HS-27A (cell line): ENCODE measurements around the gene DDX49.

Experiments
- DNase-seq: peaks from one replicate; pipeline ENCODE4 v3.0.0-alpha.2; 2012; ENCODE audit warnings: low read depth, missing footprints

The DDX49 gene, protein sequence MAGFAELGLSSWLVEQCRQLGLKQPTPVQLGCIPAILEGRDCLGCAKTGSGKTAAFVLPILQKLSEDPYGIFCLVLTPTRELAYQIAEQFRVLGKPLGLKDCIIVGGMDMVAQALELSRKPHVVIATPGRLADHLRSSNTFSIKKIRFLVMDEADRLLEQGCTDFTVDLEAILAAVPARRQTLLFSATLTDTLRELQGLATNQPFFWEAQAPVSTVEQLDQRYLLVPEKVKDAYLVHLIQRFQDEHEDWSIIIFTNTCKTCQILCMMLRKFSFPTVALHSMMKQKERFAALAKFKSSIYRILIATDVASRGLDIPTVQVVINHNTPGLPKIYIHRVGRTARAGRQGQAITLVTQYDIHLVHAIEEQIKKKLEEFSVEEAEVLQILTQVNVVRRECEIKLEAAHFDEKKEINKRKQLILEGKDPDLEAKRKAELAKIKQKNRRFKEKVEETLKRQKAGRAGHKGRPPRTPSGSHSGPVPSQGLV

DNA sequence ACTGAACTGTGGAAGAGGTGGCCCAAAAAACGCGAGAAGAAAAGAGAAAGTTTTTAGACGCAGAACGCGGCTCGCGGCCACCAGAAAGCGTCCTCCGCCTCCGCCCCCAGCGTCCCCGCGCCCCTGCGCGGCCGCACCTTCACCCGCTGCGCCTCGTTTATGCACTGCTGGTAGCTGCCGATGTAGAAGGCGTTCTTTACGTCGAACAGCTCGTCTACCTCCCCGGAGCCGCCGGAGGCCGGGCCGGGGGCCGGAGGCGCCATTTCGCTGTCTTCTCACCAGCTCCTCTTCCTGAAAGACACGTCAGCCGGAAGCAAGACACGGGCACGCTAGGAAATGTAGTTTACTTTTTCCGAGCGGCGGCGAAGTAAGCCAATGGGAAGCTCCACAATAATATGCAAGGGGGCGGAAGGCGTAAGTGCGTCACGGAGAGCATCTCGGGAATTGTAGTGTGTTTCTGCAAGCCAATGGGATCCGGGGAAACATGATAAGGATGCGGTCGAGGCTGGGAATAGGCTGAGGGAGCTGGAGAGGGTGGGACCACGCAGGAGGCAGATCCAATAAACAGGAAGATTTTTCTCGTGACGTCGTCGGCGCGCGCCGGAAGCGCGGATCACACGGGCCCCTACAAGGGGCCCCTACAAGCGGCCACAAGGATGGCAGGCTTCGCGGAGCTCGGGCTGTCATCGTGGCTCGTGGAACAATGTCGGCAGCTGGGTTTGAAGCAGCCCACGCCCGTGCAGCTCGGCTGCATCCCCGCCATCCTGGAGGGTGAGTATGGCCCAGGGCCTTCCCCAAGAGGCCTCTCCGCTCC, at the start of gene DDX49, which contains the start of gene COPE:
DDX49 (plus strand) TSS at position 630 of the 814 bp plus-strand sequence; CDS start at position 657, 27 bp downstream.
COPE (minus strand) TSS at position 302 of the 814 bp plus-strand sequence; CDS start at position 263, 39 bp downstream.
- peak; percentile 99 for DNase-seq

DNA sequence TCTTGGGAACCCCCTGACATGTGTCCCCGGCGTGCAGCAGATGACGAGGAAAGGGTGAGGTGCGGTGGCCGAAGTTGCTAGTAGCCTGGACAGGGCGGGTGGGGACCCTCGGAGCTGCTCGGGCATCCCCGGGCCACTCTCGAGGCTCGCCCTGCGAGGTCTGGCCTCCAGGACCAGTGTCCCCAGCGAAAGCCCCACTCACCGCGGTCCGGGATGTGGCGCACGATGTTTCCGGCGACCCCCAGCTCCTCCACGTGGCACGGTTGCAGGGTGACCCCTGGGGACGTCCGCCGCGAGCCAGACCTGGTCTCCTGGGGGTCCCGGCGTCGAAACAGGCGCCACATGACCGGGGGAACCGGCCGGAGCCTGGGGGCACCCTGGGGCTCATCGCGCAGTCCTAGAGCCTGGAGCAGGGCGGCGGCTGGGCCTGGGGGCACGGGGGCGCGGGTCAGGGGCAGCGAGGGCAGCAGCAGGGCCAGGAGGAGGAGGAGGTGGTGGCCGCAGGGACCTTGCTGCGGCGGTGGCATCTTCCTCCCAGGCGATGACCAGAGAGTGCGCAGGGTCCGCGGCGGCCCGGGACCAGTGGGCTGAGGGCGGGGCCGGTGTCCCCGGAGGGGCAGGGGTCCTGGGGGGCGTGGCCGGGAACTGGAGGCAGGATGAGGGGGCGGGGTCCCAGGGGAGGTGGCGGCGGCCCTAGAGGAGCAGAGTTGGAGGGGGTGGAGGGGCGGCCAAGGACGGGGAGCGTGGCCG, 49.6 kb upstream of the DDX49 start:
- no peak for DNase-seq

DNA sequence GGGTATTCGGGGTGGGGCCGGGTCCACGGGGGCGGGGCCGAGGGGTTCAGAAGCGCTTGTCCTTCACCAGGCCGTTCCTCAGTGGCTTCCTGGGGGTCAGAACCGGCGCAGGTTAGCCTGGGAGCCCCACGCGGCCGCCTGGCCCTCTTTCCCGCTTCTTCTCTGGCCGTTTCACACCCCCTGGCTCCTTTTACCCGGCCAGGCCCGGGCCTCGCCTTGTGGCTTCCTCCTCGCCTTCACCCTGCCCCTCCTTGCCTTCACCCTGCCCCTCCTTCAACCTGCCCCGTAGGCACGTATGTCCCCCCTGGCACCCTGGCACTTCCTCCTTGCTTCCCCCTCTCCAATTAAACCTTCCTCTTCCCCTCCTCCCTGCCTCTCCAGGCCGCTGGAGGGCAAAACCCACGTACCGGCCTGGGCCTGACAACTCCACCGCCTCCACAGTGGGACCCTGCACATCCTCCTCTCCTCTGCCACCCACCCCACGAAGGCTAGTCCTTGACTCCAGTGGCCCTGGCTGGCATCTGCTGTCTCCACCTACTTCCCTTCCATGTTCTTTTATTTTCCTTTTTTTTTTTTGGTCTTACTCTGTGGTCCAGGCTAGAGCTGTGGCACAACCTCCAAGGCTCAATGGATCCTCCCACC, 48.9 kb upstream of the DDX49 start:
- DNase-seq = no peak

DNA sequence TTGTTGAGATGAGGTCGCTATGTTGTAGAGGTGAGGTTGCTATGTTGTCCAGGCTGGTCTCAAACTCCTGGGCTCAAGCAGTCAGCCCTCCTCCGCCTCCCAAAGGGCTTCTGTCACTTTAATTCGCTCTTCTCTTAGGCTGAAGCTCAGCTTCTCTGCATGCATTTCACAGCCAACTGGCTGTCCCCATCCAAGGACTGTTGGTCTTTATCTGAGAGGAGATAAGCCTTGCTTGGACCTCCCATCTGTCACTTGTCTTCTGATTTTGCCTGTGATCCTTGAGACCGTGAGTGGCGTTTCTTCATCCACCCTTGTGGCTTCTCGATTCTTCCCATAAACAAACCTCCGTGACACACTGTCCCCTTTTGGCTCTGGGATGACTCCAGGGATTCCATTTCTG, 48.0 kb upstream of the DDX49 start:
- DNase-seq = no peak

DNA sequence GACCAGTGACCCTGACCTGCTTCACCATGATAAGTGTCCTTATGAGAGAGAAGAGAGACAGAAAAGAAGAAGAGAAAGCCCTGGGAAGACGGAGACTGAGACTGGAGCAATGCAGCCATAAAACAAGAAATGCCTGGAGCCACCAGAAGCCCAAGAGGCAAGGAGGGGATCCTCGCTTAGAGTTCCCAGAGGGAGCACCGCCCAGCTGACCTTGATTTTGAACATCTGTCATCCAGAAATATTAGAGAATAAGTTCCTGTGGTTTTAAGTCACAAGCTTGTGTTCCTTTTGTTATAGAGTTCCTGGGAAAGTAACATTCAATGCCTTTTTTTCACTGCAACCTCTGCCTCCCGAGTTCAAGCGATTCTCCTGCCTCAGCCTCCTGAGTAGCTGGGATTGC, 43.8 kb upstream of the DDX49 start:
- no peak for DNase-seq

DNA sequence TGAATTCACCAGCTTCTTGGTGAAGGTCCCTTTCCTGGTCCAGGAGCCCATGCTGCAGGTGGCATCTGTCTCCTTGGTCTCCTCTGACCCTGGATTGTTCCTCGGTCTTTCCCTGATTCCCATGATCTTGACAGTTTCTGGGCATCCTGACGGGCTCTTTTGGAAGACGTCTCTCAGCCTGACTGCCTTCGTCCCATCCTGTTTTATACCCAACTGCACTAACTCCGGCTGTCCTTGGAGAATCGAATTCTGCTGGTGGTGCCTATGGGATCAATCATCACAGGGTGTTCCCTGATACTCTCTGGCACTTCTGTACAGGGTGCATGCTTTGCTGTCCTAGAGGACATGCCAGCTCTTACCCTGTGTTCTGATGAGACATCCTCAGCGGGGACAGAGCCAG, 42.6 kb upstream of the DDX49 start:
- no peak for DNase-seq

DNA sequence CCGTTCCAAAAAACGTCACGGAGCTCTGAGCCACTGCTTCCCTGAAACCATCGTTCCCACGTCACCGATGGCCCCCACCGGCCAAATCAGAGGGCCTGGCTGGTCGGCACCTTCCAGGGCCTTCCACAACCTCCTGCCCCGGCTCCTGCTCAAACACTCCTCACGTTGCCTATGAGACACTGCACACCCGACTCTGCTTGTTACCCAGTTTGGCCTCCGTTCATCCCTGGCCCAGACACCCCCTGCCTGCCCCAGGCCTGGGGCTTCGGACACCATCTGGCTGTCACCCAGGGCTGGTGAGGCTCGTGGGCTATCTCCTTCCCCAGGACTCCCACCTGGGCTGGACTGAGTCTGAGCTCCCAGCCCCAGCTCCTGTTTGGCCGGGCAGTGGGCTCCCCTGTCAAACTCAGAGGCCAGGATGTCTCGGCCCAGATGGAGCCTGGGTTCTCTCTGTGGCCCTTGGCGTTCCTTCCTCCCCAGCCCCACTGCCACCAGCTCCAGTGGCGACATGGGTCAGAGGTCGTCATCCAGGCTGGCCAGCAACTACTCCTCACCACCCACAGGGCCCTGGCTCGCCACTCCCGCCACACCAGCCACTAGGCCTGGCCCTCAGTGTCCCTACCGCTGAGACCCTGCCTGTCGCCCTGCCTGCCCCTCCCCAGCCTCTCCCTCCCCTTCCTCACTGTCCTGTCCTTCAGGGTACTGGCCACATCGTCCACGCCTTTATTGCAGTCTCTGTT, 41.3 kb upstream of the DDX49 start:
- no peak for DNase-seq

DNA sequence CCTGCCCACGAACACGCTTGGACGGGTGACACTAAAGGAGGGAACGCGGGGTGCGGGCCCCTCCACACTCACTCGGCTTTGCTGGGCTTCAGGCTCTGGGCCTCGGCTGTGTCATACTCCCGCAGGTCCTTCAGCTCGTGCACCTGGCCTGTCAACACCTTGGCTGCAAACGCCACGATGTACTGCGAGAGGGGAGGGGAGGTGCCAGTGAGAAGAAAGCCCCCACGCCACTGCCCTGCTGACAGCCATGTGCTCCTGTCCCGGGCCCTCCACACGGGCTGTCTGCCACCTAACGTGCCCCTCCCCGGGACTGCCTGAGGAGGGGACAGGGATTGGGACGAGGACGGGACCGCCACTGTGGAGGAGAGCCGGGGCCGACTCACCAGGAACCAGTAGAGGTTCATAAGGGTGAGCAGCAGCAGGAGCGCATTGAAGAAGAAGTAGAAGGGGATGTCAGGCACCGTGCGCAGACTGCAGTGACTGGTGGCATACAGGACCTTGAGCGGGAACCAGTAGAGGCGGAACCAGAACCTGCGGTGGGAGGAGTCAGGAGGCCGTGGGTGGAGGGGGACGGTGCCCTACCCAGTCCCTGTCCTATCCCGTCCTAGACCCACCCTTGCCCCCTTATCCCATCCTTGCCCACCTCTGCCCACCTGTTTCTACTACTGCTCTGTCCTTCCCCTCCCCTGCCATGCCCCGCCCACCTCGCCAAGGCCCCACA, 40.5 kb upstream of the DDX49 start:
- no peak for DNase-seq

DNA sequence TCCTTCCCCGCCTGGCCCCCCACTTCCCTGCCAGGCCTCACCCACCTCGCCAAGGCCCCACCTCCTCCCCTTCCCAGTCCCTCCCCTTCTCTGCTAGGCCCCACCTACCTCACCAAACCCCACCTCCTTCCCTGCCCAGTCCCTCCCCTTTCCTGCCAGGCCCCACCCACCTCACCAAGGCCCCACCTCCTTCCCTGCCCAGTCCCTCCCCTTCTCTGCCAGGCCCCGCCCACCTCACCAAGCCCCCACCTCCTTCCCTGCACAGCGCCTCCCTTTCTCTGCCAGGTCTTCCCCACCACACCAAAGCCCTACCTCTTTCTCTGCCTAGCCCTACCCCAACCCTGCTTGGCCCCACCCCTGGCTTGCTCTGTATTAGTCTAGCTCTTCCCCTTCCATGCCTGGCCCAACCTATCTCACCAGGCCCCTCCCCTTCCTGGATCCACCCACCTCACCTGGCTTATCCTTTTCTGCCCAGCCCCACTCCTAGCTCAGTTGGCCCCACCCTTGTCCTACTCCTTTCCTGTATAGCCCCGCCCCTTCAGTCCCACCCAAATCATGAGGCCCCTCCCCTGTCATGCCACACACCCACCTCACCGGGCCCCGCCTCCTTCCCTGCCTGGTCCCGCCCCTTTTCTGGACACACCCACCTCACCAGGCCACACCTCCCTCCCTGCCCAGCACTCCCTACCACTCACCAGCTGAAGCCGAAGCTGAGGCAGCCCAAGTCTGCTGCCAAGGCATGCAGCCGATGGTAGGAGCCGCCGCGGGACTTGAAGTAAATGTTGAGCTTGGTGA, 39.7 kb upstream of the DDX49 start:
- DNase-seq = no peak

DNA sequence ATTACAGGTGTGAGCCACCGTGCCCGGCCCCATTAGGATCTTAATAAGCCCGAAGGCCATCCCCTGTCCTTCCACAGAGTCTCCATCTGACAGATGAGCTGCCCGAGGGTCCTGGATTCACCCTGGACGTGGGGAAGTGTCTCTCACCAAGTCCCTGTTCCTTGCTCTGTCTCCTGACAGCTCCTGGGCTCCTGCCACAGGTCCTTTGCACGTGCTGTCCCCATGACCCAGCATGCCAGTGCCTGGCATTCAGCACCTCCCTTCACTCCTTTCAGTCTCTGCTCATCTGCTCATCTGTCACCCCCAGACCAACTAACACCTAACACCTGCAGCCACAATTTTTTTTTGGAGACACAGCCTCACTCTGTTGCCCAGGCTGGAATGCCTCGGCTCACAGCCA, 38.0 kb upstream of the DDX49 start:
- no peak for DNase-seq

DNA sequence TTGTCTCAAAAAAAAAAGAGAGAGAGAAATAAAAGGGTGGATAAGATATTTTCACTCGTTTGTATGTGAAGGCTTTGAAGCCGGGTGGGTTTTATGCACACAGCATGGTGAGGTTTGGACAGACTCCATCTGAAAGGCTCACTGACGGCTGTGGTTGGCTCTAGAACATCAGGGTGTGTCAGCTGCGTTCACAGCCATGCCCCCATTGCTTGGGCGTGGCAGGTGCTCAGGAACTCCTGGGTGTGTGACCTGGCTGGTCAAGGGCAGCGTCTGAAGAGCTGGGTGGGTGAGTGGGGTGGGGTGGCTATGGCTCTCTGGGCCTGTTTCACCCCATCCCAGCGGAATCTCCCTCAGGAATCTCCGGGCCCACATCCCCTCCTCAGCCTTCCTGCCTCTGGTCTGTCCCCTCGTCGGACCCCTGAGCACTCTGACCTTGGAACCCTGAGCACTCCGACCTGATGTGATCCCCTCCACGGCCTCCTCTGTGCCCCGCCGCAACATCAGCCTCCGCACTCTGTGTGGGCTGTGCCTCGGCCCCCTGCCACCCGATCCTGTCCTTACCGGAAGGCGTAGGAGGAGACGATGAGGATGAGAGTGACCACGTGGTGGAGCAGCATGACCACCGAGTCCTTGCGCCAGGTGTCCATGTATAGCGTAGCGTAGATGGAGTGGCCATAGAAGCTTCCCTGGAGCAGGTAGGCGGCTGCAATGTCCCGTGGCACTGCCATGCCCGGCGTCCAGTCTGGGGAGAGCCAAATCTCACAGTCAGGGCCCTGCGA, 35.8 kb upstream of the DDX49 start:
- no peak for DNase-seq

DNA sequence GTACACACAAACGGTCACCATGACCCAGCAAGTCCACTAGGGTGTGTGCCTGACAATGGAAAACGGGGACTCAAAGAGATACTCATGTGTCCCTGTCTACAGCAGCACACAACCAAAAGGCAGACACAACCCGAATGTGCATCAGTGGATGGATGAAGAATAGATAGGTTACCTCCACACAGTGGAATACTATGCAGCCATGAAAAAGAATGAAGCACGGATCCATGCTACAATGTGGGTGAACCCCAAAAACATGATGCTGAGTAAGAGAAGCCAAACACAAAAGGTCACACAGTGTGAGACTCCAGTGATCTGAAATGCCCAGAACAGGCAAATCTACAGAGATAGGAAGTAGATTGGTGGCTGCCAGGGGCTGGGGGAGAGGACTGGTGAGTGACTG, 32.5 kb upstream of the DDX49 start:
- DNase-seq = no peak

DNA sequence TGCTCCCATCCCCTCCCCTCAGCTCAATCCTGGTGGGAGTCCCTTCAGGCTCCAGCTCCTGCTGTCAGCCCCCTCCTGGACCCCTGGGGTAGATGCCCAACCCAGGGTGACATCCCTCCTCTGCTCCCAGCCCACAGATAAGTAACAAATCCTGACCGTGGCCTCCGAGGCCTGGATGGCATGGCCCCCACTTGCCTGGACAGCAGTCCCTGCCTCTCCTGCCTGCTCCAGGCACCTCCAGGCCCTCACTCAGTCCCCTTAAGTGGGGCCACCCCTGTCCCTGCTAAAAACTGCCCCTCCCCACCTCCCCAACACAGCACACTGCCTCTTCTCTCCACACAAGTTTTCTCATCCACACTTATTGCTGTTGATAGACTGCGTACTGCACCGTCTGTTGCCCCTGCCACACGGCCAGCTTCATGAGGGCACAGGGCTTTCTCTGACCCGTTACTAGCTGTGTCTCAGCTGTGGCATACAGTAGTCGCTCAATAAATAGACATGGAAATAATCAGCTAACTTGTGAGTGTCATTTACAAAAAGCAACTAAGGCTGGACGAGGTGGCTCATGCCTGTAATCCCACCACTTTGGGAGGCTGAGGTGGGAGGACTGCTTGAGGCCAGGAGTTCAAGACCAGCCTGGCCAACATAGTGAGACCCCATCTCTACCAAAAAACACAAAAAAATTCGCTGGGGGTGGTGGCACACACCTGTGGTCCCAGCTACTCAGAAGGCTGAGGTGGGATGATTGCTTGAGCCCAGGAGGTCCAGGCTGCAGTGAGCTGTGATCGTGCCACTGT, 29.4 kb upstream of the DDX49 start:
- no peak for DNase-seq

DNA sequence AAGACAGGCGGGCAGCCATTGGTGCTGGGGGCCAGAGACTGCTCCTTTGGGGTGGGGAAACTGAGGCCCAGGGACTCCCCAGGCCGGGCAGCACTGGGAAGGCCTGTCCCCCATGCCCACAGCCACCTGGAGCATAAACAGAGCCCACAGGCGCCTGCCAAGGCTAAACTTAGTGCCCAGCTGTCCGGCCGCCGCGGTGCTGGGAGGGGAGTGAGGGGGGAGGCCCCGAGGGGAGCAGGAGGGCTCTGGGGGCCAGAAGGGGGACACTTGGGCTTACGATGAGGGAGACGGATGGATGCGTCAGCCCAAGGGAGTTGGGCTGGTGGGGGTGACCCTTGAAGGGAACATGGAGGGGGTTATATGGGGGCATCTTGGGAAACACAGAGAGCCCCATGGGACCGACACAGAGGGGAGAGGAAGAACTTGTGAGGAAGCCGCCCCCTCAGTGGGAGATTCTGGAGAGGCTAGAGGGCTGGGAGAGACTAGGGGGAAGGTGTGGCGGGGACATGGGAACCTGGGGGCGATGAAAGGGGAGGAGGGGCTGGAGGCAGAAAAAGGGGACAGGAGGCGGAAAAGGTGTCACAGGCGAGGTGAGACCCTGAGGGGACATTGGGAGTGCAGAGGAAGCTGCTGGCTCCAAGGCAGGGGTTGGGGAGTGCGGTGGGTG, 25.8 kb upstream of the DDX49 start:
- no peak for DNase-seq

DNA sequence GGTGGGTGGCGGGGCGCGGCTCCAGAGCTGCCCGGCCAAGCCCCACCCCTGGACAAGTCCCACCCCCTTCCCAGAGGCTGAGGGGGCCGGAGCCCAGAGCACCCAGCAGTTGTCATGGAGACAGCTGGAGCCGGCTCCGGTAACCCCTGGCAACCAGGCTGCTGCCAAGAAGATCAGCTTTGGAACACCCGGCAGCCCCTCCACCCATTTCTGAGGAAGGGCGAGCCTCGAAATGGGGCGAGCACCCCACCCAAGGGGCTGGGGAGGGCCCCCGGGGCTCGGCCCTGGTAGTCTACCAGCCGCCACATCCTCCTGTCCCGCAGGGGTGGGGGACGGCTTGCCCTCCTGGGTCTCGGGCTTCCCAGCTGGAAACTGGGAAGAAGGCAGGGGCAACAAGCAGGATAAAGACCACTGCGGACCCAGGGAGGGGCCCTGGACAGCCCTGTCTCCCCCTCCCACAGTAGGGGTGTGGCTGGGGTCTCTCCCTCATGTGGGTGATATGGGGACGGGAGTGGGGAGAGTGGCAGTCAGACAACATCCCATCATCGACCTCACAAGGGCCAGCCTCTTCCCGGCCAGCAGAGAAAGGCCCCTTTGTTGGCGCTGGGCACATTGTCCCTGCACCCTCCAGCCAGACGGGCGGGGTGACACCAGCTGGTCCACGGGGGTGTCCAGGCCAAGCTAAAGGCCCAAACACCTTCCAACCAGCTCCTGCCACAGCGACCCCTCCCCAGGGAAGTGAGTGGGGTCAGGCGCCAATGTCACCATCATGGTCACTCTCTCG, 25.1 kb upstream of the DDX49 start:
- no peak for DNase-seq

DNA sequence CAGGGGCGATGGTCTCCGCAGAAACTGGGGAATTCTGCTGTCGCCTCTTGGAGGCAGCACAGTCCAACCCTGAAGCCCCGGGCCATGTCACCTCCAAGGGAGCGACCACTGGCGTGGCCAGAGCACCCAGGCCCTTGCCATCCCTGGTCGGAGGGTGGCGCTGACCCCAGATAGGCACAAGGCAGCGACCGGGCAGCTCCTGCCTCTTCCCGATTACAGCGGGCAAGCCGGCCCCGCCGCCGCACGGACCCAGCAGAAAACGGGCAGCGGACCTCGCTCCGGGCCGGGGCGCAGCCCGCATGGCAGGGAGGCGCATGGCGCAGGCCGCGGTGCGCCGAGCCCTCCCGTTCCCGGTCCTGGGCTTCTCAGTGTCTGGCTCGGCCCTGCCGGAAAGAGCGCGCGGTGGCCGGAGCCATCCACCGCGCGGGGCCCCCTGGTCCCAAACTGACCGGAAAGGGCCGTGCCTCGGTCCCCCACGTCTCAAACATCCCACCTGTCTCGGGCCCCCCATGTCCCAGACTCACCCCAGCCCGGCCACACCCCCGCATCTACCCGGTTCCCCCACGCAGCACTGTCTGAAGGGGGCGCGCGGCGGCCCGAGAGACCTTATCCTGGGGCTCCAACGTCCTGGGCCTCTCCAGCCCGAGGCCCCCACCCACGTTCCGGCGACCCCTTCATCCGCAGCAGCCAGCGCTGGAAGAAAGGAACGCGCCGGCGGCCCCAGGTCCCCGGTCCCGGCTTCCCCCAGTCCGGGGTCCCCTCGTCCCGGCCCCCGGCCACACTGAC, 24.3 kb upstream of the DDX49 start:
- no peak for DNase-seq
